Adrenal gland (tissue), 5 donors: ENCODE measurements around the gene ZNF776.

Source experiments
- CTCF ChIP-seq, 6 experiments: fragments of 450-650 bp in 4 of 6; fragments of 200-600 bp in 2 of 6; sonication (generic) in 1 of 6; IDR thresholded peaks; 1 replicate in 5 of 6; 2 replicates in 1 of 6; pipeline versions ENCODE4 v1.5.1 to v1.8.0; 2016 to 2021; ENCODE audit warnings: antibody characterized with exemption in 6 of 6, mild to moderate bottlenecking in 2 of 6, moderate library complexity in 1 of 6
- POLR2A ChIP-seq, 2 donors: fragments of 450-650 bp; IDR thresholded peaks; one replicate each; pipeline ENCODE4 v1.6.1; 2017; ENCODE audit warnings: antibody characterized with exemption in 2 of 2, mild to moderate bottlenecking in 2 of 2, moderate library complexity in 1 of 2
- donor health status: DM: no; HTN: no; CAD: no.

GRCh38 chr19:57701625-57702024 lies 45.0 kb upstream of the ZNF776 start:
- TF ChIP-seq CTCF (IDR thresholded peaks at IDR 0.05) (no peak), POLR2A (IDR thresholded peaks at IDR 0.05) (no peak)
